HEK293T (cell line): Measurements from ENCODE around the gene CAPN12.
"Not testable (repeated sequence)": the region's sequence is repeated elsewhere in the genome, so short reads cannot be mapped to it uniquely, and the experiment has no call there.

Source experiments
- CTCF ChIA-PET: fragments of 350-600 bp; formaldehyde crosslinking; extraction: SDS; loops from one replicate; lab custom pipeline; 2021; ENCODE audit warnings: antibody characterized with exemption, inconsistent platforms; lab: Yijun Ruan, JAX
- POLR2A ChIA-PET: fragments of 350-600 bp; formaldehyde crosslinking; extraction: SDS; loops from one replicate; lab custom pipeline; 2020; ENCODE audit warnings: antibody characterized with exemption, inconsistent platforms; lab: Yijun Ruan, JAX
- DNase-seq: peaks from one replicate; pipeline ENCODE4 v3.0.0; 2012; ENCODE audit warnings: mixed read lengths; ENCODE audit errors: extremely low spot score
- ARNT ChIP-seq: fragments of 450-650 bp; IDR thresholded peaks from 2 replicates; pipeline ENCODE4 v1.6.1; 2017; ENCODE audit warnings: mild to moderate bottlenecking
- BHLHE40 ChIP-seq: fragments of 450-650 bp; IDR thresholded peaks from 2 replicates; pipeline ENCODE4 v1.6.1; 2016; ENCODE audit warnings: mild to moderate bottlenecking, moderate library complexity, borderline replicate concordance
- CTBP1 ChIP-seq: fragments of 450-650 bp; IDR thresholded peaks from 2 replicates; pipeline ENCODE4 v1.6.1; 2016; ENCODE audit warnings: borderline replicate concordance
- ELF4 ChIP-seq: fragments of 450-650 bp; IDR thresholded peaks from 2 replicates; pipeline ENCODE4 v1.6.1; 2017; ENCODE audit warnings: antibody characterized with exemption
- FOXA1 ChIP-seq: fragments of 450-650 bp; IDR thresholded peaks from 2 replicates; pipeline ENCODE4 v1.6.1; 2016; ENCODE audit warnings: mild to moderate bottlenecking
- FOXK2 ChIP-seq: fragments of 450-650 bp; IDR thresholded peaks from 2 replicates; pipeline ENCODE4 v1.6.1; 2016; ENCODE audit warnings: mild to moderate bottlenecking
- FOXM1 ChIP-seq: fragments of 450-650 bp; IDR thresholded peaks from 2 replicates; pipeline ENCODE4 v1.6.1; 2017; ENCODE audit warnings: mild to moderate bottlenecking, borderline replicate concordance
- HDGF ChIP-seq: fragments of 450-650 bp; IDR thresholded peaks from 2 replicates; pipeline ENCODE4 v1.6.1; 2017; ENCODE audit warnings: antibody characterized with exemption, borderline replicate concordance
- L3MBTL2 ChIP-seq: fragments of 450-650 bp; conservative IDR thresholded peaks from 2 replicates; pipeline ENCODE4 v1.6.1; 2016; ENCODE audit warnings: mild to moderate bottlenecking
- LEF1 ChIP-seq: fragments of 450-650 bp; IDR thresholded peaks from 2 replicates; pipeline ENCODE4 v1.6.1; 2017; ENCODE audit warnings: mild to moderate bottlenecking, borderline replicate concordance
- NFRKB ChIP-seq: fragments of 450-650 bp; IDR thresholded peaks from 2 replicates; pipeline ENCODE4 v1.6.1; 2016; ENCODE audit warnings: mild to moderate bottlenecking, moderate library complexity
- PKNOX1 ChIP-seq: fragments of 450-650 bp; IDR thresholded peaks from 2 replicates; pipeline ENCODE4 v1.6.1; 2016
- SP1 ChIP-seq: fragments of 450-650 bp; IDR thresholded peaks from 2 replicates; pipeline ENCODE4 v1.6.1; 2017
- SUZ12 ChIP-seq: fragments of 450-650 bp; IDR thresholded peaks from 2 replicates; pipeline ENCODE4 v1.6.1; 2016; ENCODE audit warnings: mild to moderate bottlenecking
- TARDBP ChIP-seq: fragments of 450-650 bp; IDR thresholded peaks from 2 replicates; pipeline ENCODE4 v1.6.1; 2016
- ZNF384 ChIP-seq: fragments of 450-650 bp; IDR thresholded peaks from 2 replicates; pipeline ENCODE4 v1.6.1; 2016

Gene CAPN12, protein sequence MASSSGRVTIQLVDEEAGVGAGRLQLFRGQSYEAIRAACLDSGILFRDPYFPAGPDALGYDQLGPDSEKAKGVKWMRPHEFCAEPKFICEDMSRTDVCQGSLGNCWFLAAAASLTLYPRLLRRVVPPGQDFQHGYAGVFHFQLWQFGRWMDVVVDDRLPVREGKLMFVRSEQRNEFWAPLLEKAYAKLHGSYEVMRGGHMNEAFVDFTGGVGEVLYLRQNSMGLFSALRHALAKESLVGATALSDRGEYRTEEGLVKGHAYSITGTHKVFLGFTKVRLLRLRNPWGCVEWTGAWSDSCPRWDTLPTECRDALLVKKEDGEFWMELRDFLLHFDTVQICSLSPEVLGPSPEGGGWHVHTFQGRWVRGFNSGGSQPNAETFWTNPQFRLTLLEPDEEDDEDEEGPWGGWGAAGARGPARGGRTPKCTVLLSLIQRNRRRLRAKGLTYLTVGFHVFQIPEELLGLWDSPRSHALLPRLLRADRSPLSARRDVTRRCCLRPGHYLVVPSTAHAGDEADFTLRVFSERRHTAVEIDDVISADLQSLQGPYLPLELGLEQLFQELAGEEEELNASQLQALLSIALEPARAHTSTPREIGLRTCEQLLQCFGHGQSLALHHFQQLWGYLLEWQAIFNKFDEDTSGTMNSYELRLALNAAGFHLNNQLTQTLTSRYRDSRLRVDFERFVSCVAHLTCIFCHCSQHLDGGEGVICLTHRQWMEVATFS

DNA sequence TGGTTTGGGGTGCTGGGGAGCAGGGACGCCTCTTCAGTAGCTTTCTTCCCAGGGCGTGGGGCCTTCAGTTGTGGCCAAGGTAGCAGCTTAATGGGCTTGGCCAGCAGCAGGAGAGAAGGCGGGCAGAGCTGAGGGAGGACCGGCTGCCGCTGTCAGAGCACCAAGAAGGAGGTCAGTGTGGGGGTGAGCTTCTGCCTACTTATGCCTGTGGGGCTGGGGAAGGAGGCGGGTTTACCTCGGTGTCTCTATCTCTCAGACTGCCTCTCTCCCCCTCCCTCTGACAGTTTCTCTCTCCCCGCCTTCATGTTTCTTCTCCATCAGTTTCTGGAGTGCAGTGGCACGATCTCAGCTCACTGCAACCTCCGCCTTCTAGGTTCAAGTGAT lies at the start of gene CAPN12:
Gene CAPN12 (minus strand): TSS at position 177 of the 384 bp plus-strand sequence. CDS start 309 bp downstream, outside the sequence.
- ChIA-PET CTCF (no interaction called here), POLR2A (no interaction called here)
- DNase-seq: no peak
- no peak for TF ChIP-seq ELF4
- no peak for TF ChIP-seq ARNT
- TF ChIP-seq FOXM1: no peak
- TF ChIP-seq FOXA1: no peak
- TF ChIP-seq BHLHE40: no peak
- no peak for TF ChIP-seq TARDBP
- TF ChIP-seq HDGF: no peak
- no peak for TF ChIP-seq NFRKB
- TF ChIP-seq CTBP1: no peak

- DNase-seq: no peak
- TF ChIP-seq FOXK2 (no peak), BHLHE40 (no peak), L3MBTL2 (no peak), ZNF384 (no peak), FOXM1 (no peak), PKNOX1 (no peak), SUZ12 (no peak), TARDBP (no peak), HDGF (no peak)
- CTCF ChIA-PET: no interaction called here
- POLR2A ChIA-PET: no interaction called here
Observed at GRCh38 chr19:38793671-38794070, 49.4 kb upstream of the CAPN12 start.

DNA sequence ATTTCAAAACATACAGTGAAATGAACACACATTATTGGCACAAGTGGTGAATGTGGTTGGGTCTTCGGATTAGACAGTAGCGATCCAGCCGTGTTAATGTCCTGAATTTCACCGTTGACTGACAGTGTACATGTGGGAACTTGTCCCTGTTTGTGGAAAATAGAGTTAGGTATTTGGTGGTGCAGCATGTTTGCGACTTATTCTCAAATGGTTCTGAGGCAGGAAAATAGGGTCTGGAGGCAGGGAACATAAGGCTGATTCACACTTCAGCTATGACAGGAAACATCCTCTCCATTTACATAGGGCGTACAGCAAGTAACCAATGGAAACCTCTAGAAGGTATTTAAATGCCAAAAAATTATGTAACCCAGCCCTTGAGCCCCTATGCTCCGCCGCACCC lies 48.9 kb upstream of the CAPN12 start:
- TF ChIP-seq FOXA1 (no peak), PKNOX1 (peak; percentile 28; the same call in 1 of the 2 replicates), ZNF384 (no peak), ELF4 (no peak)
- ChIA-PET CTCF (no interaction called here), POLR2A (no interaction called here)
- DNase-seq: no peak

GRCh38 chr19:38792250-38793111 lies 48.2 kb upstream of the CAPN12 start:
- ChIA-PET CTCF (no interaction called here), POLR2A (no interaction called here)
- no peak for TF ChIP-seq ARNT
- TF ChIP-seq ZNF384: no peak
- TF ChIP-seq PKNOX1: no peak
- no peak for TF ChIP-seq FOXM1
- no peak for TF ChIP-seq CTBP1
- TF ChIP-seq SP1: no peak
- TF ChIP-seq L3MBTL2: no peak
- TF ChIP-seq ELF4: no peak
- no peak for TF ChIP-seq FOXK2
- TF ChIP-seq BHLHE40: no peak
- TF ChIP-seq HDGF: no peak
- TF ChIP-seq NFRKB: no peak
- TF ChIP-seq FOXA1: no peak
- no peak for TF ChIP-seq SUZ12
- TF ChIP-seq LEF1: no peak
- no peak for TF ChIP-seq TARDBP
- DNase-seq: no peak

DNA sequence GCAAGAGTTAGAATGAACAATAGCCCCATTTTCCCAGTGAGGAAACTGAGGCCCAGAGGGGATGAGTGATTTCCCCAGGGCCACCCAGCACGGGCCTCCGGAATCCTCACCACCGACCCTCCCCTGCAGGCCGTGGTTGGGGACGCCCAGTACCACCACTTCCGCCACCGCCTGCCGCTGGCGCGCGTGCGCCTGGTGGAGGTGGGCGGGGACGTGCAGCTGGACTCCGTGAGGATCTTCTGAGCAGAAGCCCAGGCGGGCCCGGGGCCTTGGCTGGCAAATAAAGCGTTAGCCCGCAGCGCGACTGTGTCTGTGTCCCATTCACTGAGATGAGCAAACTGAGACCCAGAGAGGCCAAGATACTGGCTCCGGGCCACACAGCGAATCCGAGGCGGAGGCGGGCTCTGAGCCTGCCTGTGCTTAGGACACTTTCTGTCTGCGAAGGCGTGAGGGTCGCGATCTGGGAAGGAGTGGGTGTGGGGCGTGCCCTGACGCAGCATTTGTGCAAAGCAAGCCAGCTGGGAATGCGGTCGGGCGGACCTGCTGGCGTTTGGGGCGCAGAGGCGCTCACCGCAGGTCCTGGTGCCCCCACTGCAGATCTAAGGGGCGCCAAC lies 47.3 kb upstream of the CAPN12 start:
- DNase-seq, POLR2A ChIA-PET, CTCF ChIA-PET: not testable (repeated sequence)

GRCh38 chr19:38790507-38791403 lies 46.5 kb upstream of the CAPN12 start:
- DNase-seq, CTCF ChIA-PET, POLR2A ChIA-PET: not testable (repeated sequence)
